OCI-M1 (cell line): Measurements from ENCODE around the gene CRHR1.

Experiments used
- DNase-seq: peaks from one replicate; lab custom pipeline; 2025; lab: John Stamatoyannopoulos, UW

The CRHR1 gene

GRCh38 chr17:45867702-45868101, 83.6 kb downstream of the CRHR1 start:
- no peak for DNase-seq

GRCh38 chr17:45868276-45868675, 84.2 kb downstream of the CRHR1 start:
- no peak for DNase-seq

DNA sequence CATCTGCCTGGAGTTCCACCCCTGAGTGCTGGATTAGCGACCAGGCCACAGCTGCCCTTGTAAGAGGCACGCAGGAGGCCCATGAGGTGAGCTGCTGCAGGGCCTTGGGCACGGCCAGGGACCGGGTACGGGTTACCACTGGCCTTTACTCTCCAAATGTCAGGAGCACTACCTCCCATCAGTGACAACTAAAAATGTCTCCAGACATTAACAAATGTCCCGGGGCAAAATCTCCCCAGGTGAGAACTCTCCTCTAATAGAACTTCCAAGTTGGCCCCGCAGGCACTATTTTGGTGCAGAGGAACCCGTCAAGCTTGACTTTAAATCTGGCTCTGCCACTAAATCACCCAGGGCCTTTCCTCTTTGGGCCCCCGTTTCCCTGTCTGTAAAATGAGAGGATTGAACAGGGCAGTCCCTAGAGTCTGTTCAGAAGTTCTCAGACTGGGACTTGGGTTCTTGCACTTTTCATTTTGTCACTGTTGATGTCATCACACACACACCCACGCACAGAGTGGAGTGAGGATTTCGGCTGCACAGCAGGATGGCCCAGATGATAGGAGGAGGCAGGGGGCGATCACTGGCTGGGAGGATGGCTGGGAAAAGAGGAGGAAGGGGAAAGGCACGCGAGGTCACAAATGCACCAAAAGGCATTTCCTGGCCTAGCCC, 85.7 kb downstream of the CRHR1 start:
- no peak for DNase-seq

DNA sequence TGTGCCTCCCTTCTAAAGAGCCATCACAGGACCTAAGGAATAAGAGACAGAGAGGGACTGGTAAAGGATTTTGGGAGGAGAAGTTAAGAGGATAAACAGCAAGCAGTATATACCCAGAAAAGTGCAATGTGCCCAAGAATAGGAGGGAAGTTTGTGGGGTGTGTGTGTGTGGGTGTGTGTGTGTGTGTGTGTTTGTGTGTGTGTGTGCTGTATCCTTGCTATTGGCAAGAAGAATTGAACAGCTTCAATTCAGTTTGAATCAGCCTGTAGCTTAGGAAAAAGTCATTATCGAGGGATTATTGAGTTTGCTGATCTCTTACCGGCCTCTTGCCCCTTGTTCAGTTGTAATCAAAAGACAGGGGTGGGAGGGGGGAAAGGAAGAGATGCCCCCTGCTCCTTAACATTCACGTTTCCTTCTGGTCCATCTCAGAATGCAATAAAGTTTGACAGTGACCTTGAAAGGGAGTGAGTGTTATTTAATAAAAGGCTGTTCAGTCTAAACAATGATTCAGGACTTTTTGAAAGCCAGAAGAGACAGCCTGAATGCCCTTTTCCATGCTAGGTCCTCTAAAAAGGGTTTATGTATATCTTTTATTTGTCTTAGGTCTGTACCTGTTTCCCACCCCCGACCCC, 86.3 kb downstream of the CRHR1 start:
- no peak for DNase-seq

GRCh38 chr17:45871718-45872117, 87.6 kb downstream of the CRHR1 start:
- no peak for DNase-seq

GRCh38 chr17:45873728-45874127, 89.6 kb downstream of the CRHR1 start:
- DNase-seq: peak; percentile 22

DNA sequence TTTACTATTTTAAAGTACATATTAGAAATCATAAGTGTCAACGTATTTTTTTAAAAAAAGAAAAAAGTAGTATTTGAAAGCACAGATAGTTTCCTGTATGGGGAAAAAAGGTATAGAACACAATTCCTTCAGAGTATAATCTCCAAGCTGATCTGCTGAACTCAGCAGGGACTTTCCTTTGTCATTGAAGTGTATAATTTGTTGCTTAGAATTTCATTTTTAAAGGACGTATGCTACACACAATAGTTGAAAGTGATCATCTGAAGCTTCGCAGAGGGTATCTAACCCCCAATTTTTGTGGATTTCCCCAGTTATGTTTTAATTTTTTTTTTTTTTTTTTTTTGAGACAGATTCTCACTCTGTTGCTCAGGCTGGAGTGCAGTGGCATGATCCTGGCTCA, 90.0 kb downstream of the CRHR1 start:
- no peak for DNase-seq

DNA sequence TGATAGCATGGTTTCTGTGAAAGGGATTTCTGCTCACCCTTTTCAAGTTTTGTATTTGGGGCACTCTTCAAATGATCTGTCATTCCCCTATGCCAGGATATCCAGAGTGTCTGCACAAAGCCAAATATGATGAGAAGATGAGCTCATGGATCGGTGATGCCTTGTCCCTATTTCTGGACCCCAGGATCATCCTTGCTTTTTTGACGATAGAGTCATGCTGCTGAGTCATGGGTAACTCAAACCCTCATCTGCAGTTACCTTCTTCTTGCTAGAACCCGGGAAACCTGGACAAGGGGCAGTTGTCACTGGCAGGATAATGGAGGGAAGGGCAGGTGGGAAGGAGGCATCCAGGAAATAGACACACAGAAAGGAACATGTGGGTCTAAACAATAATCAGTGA, 92.4 kb downstream of the CRHR1 start:
- DNase-seq: no peak

- no peak for DNase-seq
Observed at GRCh38 chr17:45877467-45877866, 93.3 kb downstream of the CRHR1 start.

DNA sequence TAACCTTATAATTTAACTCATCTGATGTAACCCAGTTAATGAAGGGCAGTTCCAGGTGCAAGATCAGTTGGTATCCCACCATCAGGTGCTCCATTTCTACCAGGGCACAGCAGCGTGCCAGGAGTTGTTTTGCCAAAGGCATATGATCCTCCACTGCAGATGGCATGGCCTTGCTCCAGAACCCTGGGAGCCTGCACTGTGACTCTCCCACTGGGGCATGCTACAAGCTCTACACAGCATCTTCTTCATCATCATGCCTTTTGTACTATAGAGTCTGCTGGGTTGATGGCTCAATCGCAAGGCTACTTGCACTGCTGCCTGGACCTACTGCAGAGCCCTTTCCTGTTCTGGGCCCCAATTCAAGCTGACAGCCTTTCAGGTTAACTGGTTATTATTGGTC, 98.9 kb downstream of the CRHR1 start:
- no peak for DNase-seq
